OCI-LY3 (cell line): Measurements from ENCODE around the gene PML.
A peak's percentile ranks its signal among the peaks of the same experiment; 100 is the strongest.

Experiments
- H2AFZ ChIP-seq: fragments of 200-600, 300-600 bp; shearing (Covaris generic); 2 replicates; pipeline ENCODE4 v1.6.0; 2014; ENCODE audit warnings: antibody characterized with exemption, low read depth, low read length
- H3K27ac ChIP-seq: fragments of 200-600, 300-600 bp; sonication (generic); 2 replicates; pipeline ENCODE4 v1.5.1; 2014; ENCODE audit warnings: mild to moderate bottlenecking, low read length, moderate library complexity, mixed read lengths
- H3K27me3 ChIP-seq: fragments of 200-600, 300-600 bp; sonication (generic); 2 replicates; pipeline ENCODE4 v1.6.1; 2014; ENCODE audit warnings: low read depth, low read length, mixed read lengths
- H3K36me3 ChIP-seq: fragments of 200-600, 300-600 bp; sonication (generic); replicated peaks from 2 replicates; pipeline ENCODE3; 2014; ENCODE audit warnings: low read depth, low read length, mixed read lengths
- H3K4me1 ChIP-seq: fragments of 300-600, 200-600 bp; sonication (generic); 2 replicates; pipeline ENCODE4 v1.6.1; 2014; ENCODE audit warnings: low read length, mixed read lengths
- H3K4me2 ChIP-seq: fragments of 200-600, 300-600 bp; sonication (generic); 2 replicates; pipeline ENCODE4 v1.6.1; 2014; ENCODE audit warnings: low read length, mixed read lengths
- H3K4me3 ChIP-seq: fragments of 300-600, 200-600 bp; sonication (generic); 2 replicates; pipeline ENCODE4 v1.5.1; 2014; ENCODE audit warnings: antibody characterized with exemption, mild to moderate bottlenecking, low read length, moderate library complexity
- H3K79me2 ChIP-seq: fragments of 300-600, 200-600 bp; shearing (Covaris generic); 2 replicates; pipeline ENCODE4 v1.6.1; 2014; ENCODE audit warnings: mild to moderate bottlenecking, low read length, mixed read lengths
- H3K9ac ChIP-seq: fragments of 300-600, 200-600 bp; shearing (Covaris generic); 2 replicates; pipeline ENCODE4 v1.6.0; 2014; ENCODE audit warnings: mild to moderate bottlenecking, low read length, moderate library complexity
- H3K9me3 ChIP-seq: fragments of 200-600, 300-600 bp; shearing (Covaris generic); 2 replicates; pipeline ENCODE4 v1.6.1; 2014; ENCODE audit warnings: low read length, mixed read lengths; ENCODE audit not compliant: insufficient read depth
- H4K20me1 ChIP-seq: fragments of 200-600, 300-600 bp; sonication (generic); 2 replicates; pipeline ENCODE4 v1.6.1; 2016; ENCODE audit warnings: low read length, mixed read lengths; ENCODE audit not compliant: insufficient read depth
- CTCF ChIP-seq: fragments of 200-600, 300-600 bp; sonication (generic); IDR thresholded peaks from 2 replicates; pipeline ENCODE4 v1.5.1; 2014; ENCODE audit warnings: antibody characterized with exemption, low read length, low read depth
- EZH2phosphoT487 ChIP-seq: fragments of 200-600 bp; shearing (Covaris generic); IDR thresholded peaks from 2 replicates; pipeline ENCODE4 v1.6.1; 2018; ENCODE audit warnings: antibody characterized with exemption, mixed run types, low read depth

Gene PML

DNA sequence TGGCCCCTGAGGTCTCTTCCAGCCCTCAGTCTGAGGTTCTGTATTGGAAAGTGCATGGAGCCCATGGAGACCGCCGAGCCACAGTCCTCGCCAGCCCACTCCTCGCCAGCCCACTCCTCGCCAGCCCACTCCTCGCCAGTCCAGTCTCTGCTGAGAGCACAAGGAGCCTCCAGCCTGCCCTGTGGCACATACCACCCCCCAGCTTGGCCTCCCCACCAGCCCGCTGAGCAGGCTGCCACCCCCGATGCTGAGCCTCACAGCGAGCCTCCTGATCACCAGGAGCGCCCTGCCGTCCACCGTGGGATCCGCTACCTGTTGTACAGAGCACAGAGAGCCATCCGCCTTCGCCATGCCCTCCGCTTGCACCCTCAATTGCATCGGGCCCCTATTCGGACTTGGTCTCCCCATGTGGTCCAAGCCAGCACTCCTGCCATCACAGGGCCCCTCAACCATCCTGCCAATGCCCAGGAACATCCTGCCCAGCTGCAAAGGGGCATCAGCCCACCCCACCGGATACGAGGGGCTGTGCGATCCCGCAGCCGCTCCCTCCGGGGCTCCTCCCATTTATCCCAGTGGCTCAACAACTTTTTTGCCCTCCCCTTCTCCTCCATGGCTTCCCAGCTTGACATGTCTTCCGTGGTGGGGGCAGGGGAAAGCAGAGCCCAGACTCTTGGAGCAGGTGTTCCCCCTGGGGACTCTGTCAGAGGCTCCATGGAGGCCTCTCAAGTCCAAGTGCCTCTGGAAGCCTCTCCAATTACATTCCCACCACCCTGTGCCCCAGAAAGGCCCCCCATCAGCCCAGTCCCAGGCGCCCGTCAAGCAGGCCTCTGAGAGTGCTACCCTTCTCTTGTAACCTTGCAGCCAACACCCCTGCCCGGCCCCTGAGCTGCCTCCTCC is 40.9 kb downstream of the PML start:
- no peaks in the 10 kb centered on the region for H3K79me2 ChIP-seq
- H3K9ac ChIP-seq, result no peak overlapping the region
- no peaks in the 10 kb centered on the region for H3K9me3 ChIP-seq
- H4K20me1 ChIP-seq, result peaks cover 8% of the 10 kb centered on the region; the same call in 1 of the 2 replicates
- TF ChIP-seq EZH2phosphoT487 (no peak), CTCF (no peak)
- no peaks in the 10 kb centered on the region for H3K27me3 ChIP-seq
- H3K4me3 ChIP-seq, result no peak overlapping the region
- H3K4me2 ChIP-seq, result no peak overlapping the region
- no peak overlapping the region for H3K27ac ChIP-seq
- H3K4me1 ChIP-seq, result no peaks in the 10 kb centered on the region
- H2AFZ ChIP-seq, result no peak overlapping the region
- peaks cover 55% of the 10 kb centered on the region for H3K36me3 ChIP-seq

- Histone ChIP-seq H3K9me3 (no peaks in the 10 kb centered on the region), H3K9ac (no peak overlapping the region), H3K36me3 (peaks cover 55% of the 10 kb centered on the region), H3K4me3 (no peak overlapping the region), H3K4me2 (no peak overlapping the region), H2AFZ (no peak overlapping the region), H3K79me2 (no peaks in the 10 kb centered on the region), H3K4me1 (no peaks in the 10 kb centered on the region), H3K27me3 (no peaks in the 10 kb centered on the region), H4K20me1 (peaks cover 8% of the 10 kb centered on the region; the same call in 1 of the 2 replicates), H3K27ac (no peak overlapping the region)
- no peak for TF ChIP-seq EZH2phosphoT487
- TF ChIP-seq CTCF, result peak; percentile 40
These were observed 42.0 kb downstream of the PML start for GRCh38 chr15:74036271-74037170.

DNA sequence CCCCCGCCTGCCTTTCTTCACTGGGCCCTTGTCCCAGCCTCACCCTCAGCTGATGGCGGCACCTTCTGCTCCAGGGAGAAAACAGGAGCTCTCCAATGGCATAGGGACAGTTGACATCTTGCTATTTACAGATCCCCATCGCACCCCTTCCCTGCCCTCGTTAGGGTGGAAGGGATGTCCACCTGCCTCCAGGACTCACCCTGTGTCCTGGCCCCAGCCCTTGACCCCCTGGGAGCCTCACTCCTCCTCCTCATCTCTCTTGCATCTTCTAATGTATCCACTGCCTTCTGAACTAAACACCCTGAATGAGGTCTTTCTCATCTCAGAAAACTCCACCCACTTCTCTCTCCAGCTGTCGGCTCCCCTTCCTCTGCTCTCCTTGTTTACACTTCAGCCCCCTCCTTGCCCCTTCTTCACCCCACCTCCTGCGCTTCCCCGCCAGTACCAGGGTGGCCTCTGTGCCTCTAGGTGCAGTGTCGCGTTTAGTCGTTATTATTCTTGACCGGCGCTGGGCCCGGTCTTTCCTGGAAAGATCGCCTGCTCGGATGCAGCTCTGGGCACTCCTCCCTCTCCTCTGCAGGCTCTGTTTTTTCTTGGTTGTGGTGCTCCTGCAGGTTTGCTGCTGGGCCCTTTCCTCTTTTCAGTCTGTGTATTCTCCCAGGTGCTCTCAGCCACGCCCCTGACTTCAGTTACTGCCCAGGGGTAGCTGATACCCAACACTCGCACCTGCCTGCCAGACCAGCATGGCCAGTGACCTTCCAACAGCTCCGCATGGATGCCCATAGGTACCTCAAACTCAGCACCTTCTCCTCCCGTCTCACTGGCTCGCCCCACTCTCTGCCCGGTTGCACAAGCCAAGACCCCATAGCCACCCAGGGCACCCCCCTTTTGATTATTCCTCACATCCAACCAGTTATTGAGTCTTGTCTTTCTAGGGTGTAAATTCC is 42.9 kb downstream of the PML start:
- H3K9ac ChIP-seq, result no peak overlapping the region
- H2AFZ ChIP-seq, result no peak overlapping the region
- no peak overlapping the region for H3K4me2 ChIP-seq
- TF ChIP-seq EZH2phosphoT487 (no peak), CTCF (no peak)
- H3K79me2 ChIP-seq, result no peaks in the 10 kb centered on the region
- H3K4me1 ChIP-seq, result no peaks in the 10 kb centered on the region
- H3K9me3 ChIP-seq, result no peaks in the 10 kb centered on the region
- H3K27ac ChIP-seq, result no peak overlapping the region
- peaks cover 52% of the 10 kb centered on the region for H3K36me3 ChIP-seq
- no peak overlapping the region for H3K4me3 ChIP-seq
- H4K20me1 ChIP-seq, result peaks cover 8% of the 10 kb centered on the region; the same call in 1 of the 2 replicates
- H3K27me3 ChIP-seq, result no peaks in the 10 kb centered on the region
